PC-3 (cell line): ENCODE measurements around the gene SH2B3. TPM values are rescaled to one million over a fixed set of nuclear protein-coding genes. Genes with fewer than 3 reads are reported as not detected.
"Not testable (repeated sequence)": the region's sequence is repeated elsewhere in the genome, so short reads cannot be mapped to it uniquely, and the experiment has no call there.

Experiments
- ATAC-seq: fragments of 200-7000 bp; cut with Tn5 transposase; 2 replicates; pipeline ENCODE4 v1.9.1; 2020; ENCODE audit warnings: mild to moderate bottlenecking, moderate library complexity
- BruUV-seq: library from RNA; stranded (reverse); fragments of 400-500 nt; replicated peaks from 2 replicates; lab custom pipeline; 2021; lab: Mats Ljungman, UMichigan
- CTCF ChIA-PET: fragments of 300-600 bp; sonication (Branson Sonifier 250); formaldehyde crosslinking; loops from one replicate; lab custom pipeline; 2022; ENCODE audit warnings: antibody characterized with exemption; lab: Charles Lee
- POLR2A ChIA-PET: fragments of 300-600 bp; sonication (Branson Sonifier 250); formaldehyde crosslinking; loops from one replicate; lab custom pipeline; 2022; ENCODE audit warnings: antibody characterized with exemption; ENCODE audit not compliant: unreplicated experiment; lab: Charles Lee
- DNase-seq: peaks from one replicate; pipeline ENCODE4 v3.0.0-alpha.2; 2015
- H2AFZ ChIP-seq: fragments of 300-600 bp; sonication (generic); 2 replicates; pipeline ENCODE4 v1.6.0; 2016; ENCODE audit warnings: antibody characterized with exemption, low read length
- H3F3A ChIP-seq: fragments of 300-600 bp; sonication (generic); one replicate; pipeline ENCODE4 v1.6.0; 2017; ENCODE audit warnings: antibody characterized with exemption, low read length, control low read depth, mild to moderate bottlenecking; ENCODE audit not compliant: unreplicated experiment
- H3K27ac ChIP-seq: fragments of 300-600 bp; sonication (generic); 2 replicates; pipeline ENCODE4 v1.5.1; 2016; ENCODE audit warnings: mild to moderate bottlenecking, low read length
- H3K27me3 ChIP-seq: fragments of 300-600 bp; sonication (generic); 2 replicates; pipeline ENCODE4 v1.6.1; 2016; ENCODE audit warnings: low read length, mixed read lengths
- H3K36me3 ChIP-seq: fragments of 300-600 bp; sonication (generic); 2 replicates; pipeline ENCODE4 v1.6.1; 2016; ENCODE audit warnings: low read depth, mixed run types, low read length, mixed read lengths
- H3K4me1 ChIP-seq: fragments of 300-600 bp; sonication (generic); 2 replicates; pipeline ENCODE4 v1.5.1; 2016; ENCODE audit warnings: low read length; ENCODE audit not compliant: insufficient read depth
- H3K4me2 ChIP-seq: fragments of 300-600 bp; sonication (generic); 2 replicates; pipeline ENCODE4 v1.6.0; 2016; ENCODE audit warnings: low read length
- H3K4me3 ChIP-seq: fragments of 300-600 bp; sonication (generic); 2 replicates; pipeline ENCODE4 v1.5.1; 2016; ENCODE audit warnings: mild to moderate bottlenecking, low read length, mixed read lengths
- H3K79me2 ChIP-seq: fragments of 300-600 bp; sonication (generic); 2 replicates; pipeline ENCODE4 v1.6.1; 2017; ENCODE audit warnings: low read length, mixed read lengths
- H3K9ac ChIP-seq: fragments of 300-600 bp; sonication (generic); 2 replicates; pipeline ENCODE4 v1.6.0; 2016; ENCODE audit warnings: mild to moderate bottlenecking, low read length
- H3K9me2 ChIP-seq: fragments of 300-600 bp; sonication (generic); replicated peaks from 2 replicates; pipeline ENCODE4 v1.6.1; 2016; ENCODE audit warnings: mixed run types, low read length, mixed read lengths
- H3K9me3 ChIP-seq: fragments of 300-600 bp; sonication (generic); 2 replicates; pipeline ENCODE4 v1.6.1; 2016; ENCODE audit warnings: low read length, mixed read lengths
- H4K20me1 ChIP-seq: fragments of 300-600 bp; sonication (generic); 2 replicates; pipeline ENCODE4 v1.6.1; 2016; ENCODE audit warnings: low read length, mixed read lengths
- EZH2 ChIP-seq: fragments of 300-600 bp; sonication (generic); IDR thresholded peaks from one replicate; pipeline ENCODE4 v1.6.1; 2017; ENCODE audit warnings: antibody characterized with exemption, mild to moderate bottlenecking, low read length; ENCODE audit not compliant: unreplicated experiment
- EZH2phosphoT487 ChIP-seq: fragments of 300-600 bp; sonication (generic); IDR thresholded peaks from 2 replicates; pipeline ENCODE4 v1.6.1; 2018; ENCODE audit warnings: mild to moderate bottlenecking, antibody characterized with exemption, low read length, borderline replicate concordance
- intact Hi-C: fragments of 100-400 bp; cut with micrococcal nuclease; formaldehyde crosslinking; loops from 2 replicates; pipeline ENCODE4 v1.9.0; 2023
- total RNA-seq: library from RNA; depleted of rRNA; stranded (reverse); fragments of >200 nt; gene quantifications from 2 replicates; pipeline ENCODE4 v1.2.3, GENCODE V29; 2014
- TF ChIP-seq, protein P1 (sequence below): fragments of 300-600 bp; sonication (generic); conservative IDR thresholded peaks from 2 replicates; pipeline ENCODE4 v1.5.1; 2017; ENCODE audit warnings: antibody characterized with exemption, low read depth, mild to moderate bottlenecking, low read length

The SH2B3 gene
- total RNA-seq, 1 experiment from 2014 or later = 12.9 TPM

DNA sequence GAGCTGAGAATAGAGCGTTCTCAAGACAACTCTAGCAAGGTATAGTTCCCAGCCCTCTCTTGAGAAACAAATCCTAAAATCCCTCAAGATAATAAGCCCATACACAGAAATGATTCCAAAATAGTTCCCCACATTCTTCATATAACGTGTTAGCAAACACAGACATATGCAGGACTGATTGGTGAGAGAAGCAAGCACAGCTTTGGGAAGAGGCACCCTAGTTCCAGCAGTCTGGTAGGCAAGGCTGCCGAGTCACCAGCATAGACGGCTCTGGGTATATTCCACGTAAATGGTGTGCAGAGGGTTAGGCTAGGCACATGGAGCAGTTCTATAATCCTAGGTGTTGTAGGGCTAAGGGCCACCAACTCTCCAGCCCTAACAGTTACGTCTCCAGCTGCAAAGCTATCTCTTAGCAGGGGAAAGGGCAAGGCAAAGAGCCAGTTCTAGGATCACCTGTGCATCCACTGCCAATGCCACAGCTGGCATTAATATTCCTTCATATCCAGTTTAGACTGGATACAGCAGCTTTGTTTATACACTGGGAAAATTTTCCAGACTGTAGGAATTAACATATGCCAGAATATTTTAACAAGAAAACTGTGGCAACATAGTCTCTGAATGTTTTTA lies 52.9 kb downstream of the SH2B3 start:
- Histone ChIP-seq H3K9me2 (no peaks in the 10 kb centered on the region), H3K27ac (no peak overlapping the region), H3K4me3 (no peak overlapping the region), H3F3A (no peaks in the 10 kb centered on the region), H3K79me2 (no peaks in the 10 kb centered on the region), H4K20me1 (no peaks in the 10 kb centered on the region), H2AFZ (no peak overlapping the region), H3K27me3 (no peaks in the 10 kb centered on the region), H3K4me1 (no peaks in the 10 kb centered on the region), H3K9ac (no peak overlapping the region), H3K9me3 (no peaks in the 10 kb centered on the region), H3K36me3 (peaks cover 33% of the 10 kb centered on the region), H3K4me2 (no peak overlapping the region)
- POLR2A ChIA-PET = no interaction called here
- ATAC-seq (no peak), DNase-seq (no peak)
- CTCF ChIA-PET = no interaction called here
- BruUV-seq = no TSS peak
- TF ChIP-seq EZH2 (no peak), EZH2phosphoT487 (no peak)
- TF ChIP-seq, protein P1, sequence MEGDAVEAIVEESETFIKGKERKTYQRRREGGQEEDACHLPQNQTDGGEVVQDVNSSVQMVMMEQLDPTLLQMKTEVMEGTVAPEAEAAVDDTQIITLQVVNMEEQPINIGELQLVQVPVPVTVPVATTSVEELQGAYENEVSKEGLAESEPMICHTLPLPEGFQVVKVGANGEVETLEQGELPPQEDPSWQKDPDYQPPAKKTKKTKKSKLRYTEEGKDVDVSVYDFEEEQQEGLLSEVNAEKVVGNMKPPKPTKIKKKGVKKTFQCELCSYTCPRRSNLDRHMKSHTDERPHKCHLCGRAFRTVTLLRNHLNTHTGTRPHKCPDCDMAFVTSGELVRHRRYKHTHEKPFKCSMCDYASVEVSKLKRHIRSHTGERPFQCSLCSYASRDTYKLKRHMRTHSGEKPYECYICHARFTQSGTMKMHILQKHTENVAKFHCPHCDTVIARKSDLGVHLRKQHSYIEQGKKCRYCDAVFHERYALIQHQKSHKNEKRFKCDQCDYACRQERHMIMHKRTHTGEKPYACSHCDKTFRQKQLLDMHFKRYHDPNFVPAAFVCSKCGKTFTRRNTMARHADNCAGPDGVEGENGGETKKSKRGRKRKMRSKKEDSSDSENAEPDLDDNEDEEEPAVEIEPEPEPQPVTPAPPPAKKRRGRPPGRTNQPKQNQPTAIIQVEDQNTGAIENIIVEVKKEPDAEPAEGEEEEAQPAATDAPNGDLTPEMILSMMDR = no peak
- intact Hi-C loops = no loop called here

DNA sequence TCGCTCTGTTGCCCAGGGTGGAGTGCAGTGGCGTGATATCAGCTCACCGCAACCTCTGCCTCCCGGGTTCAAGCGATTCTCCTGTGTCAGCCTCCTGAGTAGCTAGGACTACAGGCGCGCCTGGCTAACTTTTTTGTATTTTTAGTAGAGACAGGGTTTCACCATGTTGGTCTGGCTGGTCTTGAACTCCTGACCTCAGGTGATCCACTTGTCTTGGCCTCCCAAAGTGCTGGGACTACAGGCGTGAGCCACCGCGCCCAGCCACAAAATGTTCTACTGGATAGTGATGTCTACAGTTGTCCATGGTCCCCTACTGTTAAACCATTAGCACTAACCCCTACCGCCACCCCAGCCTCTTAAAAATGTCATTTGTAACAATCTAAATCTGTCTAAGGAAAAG lies 54.4 kb downstream of the SH2B3 start:
- H3K79me2 ChIP-seq, H3K4me3 ChIP-seq, H3K9me2 ChIP-seq, H3F3A ChIP-seq, POLR2A ChIA-PET, H4K20me1 ChIP-seq, DNase-seq, intact Hi-C loops, BruUV-seq, H3K4me2 ChIP-seq, H3K4me1 ChIP-seq, ATAC-seq, H3K9ac ChIP-seq, H3K27ac ChIP-seq, H3K27me3 ChIP-seq, H2AFZ ChIP-seq, H3K9me3 ChIP-seq: not testable (repeated sequence)
- H3K36me3 ChIP-seq = peaks cover 30% of the 10 kb centered on the region
- CTCF ChIA-PET = interaction anchor here (1.1 kb wide), 1 partner anchor 8 kb away, joined by 3 read pairs; no protein-coding TSS in a partner anchor

DNA sequence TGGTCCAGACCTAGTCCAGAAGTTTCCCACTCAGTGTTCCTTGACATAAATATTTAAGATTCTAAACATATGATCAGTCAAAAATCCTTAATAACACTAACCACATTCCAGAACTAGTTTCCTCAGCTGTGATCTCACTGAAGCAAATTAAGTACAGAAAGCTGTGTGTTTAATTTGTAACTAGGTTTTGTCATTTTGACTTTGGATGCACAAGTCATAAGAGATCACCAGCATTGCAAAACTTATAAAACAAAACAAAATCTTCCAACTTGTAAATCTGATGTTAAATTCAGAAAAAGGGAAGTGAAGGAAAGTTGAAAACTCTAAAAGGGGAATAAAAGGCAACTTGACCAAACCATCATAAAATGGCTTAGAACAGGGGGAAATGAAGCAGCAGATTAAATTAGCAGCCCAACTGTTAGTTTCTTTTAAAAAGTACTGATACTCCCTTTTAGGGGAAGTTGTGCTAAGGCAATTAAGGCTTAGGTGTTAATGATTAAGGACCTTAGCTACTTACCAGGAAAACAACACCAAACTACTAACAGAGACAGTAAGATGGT lies 56.6 kb downstream of the SH2B3 start:
- H3K4me1 ChIP-seq = no peaks in the 10 kb centered on the region
- ChIA-PET POLR2A (no interaction called here), CTCF (no interaction called here)
- DNase-seq = no peak
- no peak overlapping the region for H2AFZ ChIP-seq
- H3K79me2 ChIP-seq = no peaks in the 10 kb centered on the region
- no peak overlapping the region for H3K9ac ChIP-seq
- no peak for ATAC-seq
- BruUV-seq = no TSS peak
- intact Hi-C loops = no loop called here
- H3K27me3 ChIP-seq = no peaks in the 10 kb centered on the region
- no peaks in the 10 kb centered on the region for H4K20me1 ChIP-seq
- H3K27ac ChIP-seq = no peak overlapping the region
- H3K9me2 ChIP-seq = no peaks in the 10 kb centered on the region
- H3K4me2 ChIP-seq = no peak overlapping the region
- H3K4me3 ChIP-seq = no peak overlapping the region
- H3K36me3 ChIP-seq = peaks cover 14% of the 10 kb centered on the region; the same call in 1 of the 2 replicates
- H3F3A ChIP-seq = no peaks in the 10 kb centered on the region
- no peaks in the 10 kb centered on the region for H3K9me3 ChIP-seq
- no peak for TF ChIP-seq EZH2phosphoT487
- TF ChIP-seq, protein P1 = no peak
- no peak for TF ChIP-seq EZH2
